ENCODE data around the gene ZFAND6. TPM values are rescaled to one million over a fixed set of nuclear protein-coding genes. Genes with fewer than 3 reads are reported as not detected.
A peak's percentile ranks its signal among the peaks of the same experiment; 100 is the strongest.

The ZFAND6 gene
- total and polyA plus RNA-seq, 10 of the 15 experiments (the other 5 are each of a cell fraction or from before 2014, with no cell fraction given), result 78.9 to 179 (median 135) TPM

GRCh38 chr15:80059786-80060355, 395 bp downstream of the ZFAND6 start (continued):
- TF ChIP-seq TCF3 (IDR thresholded peaks at IDR 0.05; ENCODE audit: borderline replicate concordance, insufficient read depth, low read depth, low read length), result peak; percentile 79; the same call in 1 of the 2 replicates
- TF ChIP-seq MYB (IDR thresholded peaks at IDR 0.05; ENCODE audit: borderline replicate concordance, low read depth, low read length), result no peak
- TF ChIP-seq BCL3 (IDR thresholded peaks at IDR 0.05; ENCODE audit: borderline replicate concordance, insufficient read depth, low read depth, low read length, poor library complexity, severe bottlenecking), result no peak
- no peak for TF ChIP-seq CTCF (IDR thresholded peaks at IDR 0.05 in 2 of 3, conservative IDR thresholded peaks at IDR 0.05 in 1 of 3; ENCODE audit: control insufficient read depth in 2 of 3, extremely low read depth in 1 of 3, insufficient read depth in 1 of 3, low read depth in 3 of 3, low read length in 3 of 3)
- 0 out of 2 replicates have a peak, but pooled peaks have one; percentile 56 for TF ChIP-seq TBL1XR1 (IDR thresholded peaks at IDR 0.05; ENCODE audit: low read depth, low read length)
- TF ChIP-seq PBX3 (IDR thresholded peaks at IDR 0.05; ENCODE audit: insufficient replicate concordance, low read depth, low read length), result no peak
- peak; percentile 9 for TF ChIP-seq POLR2A (IDR thresholded peaks at IDR 0.05; ENCODE audit: low read depth, low read length)
- TF ChIP-seq TCF12 (IDR thresholded peaks at IDR 0.05; ENCODE audit: low read depth, low read length), result peak; percentile 93
- no peak for TF ChIP-seq EP300 (IDR thresholded peaks at IDR 0.05; ENCODE audit: borderline replicate concordance in 1 of 2, control insufficient read depth in 1 of 2, low read depth in 2 of 2, low read length in 2 of 2)
- no peak for TF ChIP-seq SMC3 (IDR thresholded peaks at IDR 0.05; ENCODE audit: borderline replicate concordance, low read length)
- TF ChIP-seq SREBF1 (IDR thresholded peaks at IDR 0.05; ENCODE audit: low read length), result no peak
- TF ChIP-seq ZNF24 (IDR thresholded peaks at IDR 0.05), result no peak
- TF ChIP-seq ELK1 (IDR thresholded peaks at IDR 0.05; ENCODE audit: low read depth, low read length), result no peak
- no peak for TF ChIP-seq SIN3A (IDR thresholded peaks at IDR 0.05; ENCODE audit: low read depth, low read length)
- no peak for TF ChIP-seq CEBPB (IDR thresholded peaks at IDR 0.05; ENCODE audit: borderline replicate concordance in 1 of 2, low read depth in 2 of 2, low read length in 2 of 2)
- no peak for TF ChIP-seq PAX8 (IDR thresholded peaks at IDR 0.05)
- TF ChIP-seq ZBTB33 (IDR thresholded peaks at IDR 0.05), result no peak
- no peak for TF ChIP-seq RB1 (IDR thresholded peaks at IDR 0.05; ENCODE audit: borderline replicate concordance)
- TF ChIP-seq ZZZ3 (IDR thresholded peaks at IDR 0.05; ENCODE audit: control insufficient read depth, insufficient read length, low read depth), result no peak
- 0 out of 2 replicates have a peak, but pooled peaks have one; percentile 86 for TF ChIP-seq SMARCA5 (IDR thresholded peaks at IDR 0.05)
- TF ChIP-seq ZNF622 (IDR thresholded peaks at IDR 0.05), result no peak
- TF ChIP-seq NFXL1 (IDR thresholded peaks at IDR 0.05; ENCODE audit: borderline replicate concordance), result no peak

Measured in GM12878 (cell line).